ENCODE measurements around the gene C8A. TPM values are rescaled to one million over a fixed set of nuclear protein-coding genes. Genes with fewer than 3 reads are reported as not detected.

C8A gene
- total RNA-seq, 1 experiment from 2014 or later, result not detected

- Histone ChIP-seq H2BK20ac (ENCODE audit: low read depth, low read length, poor library complexity, severe bottlenecking) (no peak overlapping the region), H3K56ac (ENCODE audit: insufficient read length, low read depth, low read length) (no peak overlapping the region), H3K79me2 (ENCODE audit: insufficient read depth, low read length) (no peaks in the 10 kb centered on the region), H3K4me1 (ENCODE audit: insufficient read depth, low read length) (peaks cover 7% of the 10 kb centered on the region), H3T11ph (ENCODE audit: low read length) (no peak overlapping the region), H4K5ac (ENCODE audit: insufficient read length, low read depth, low read length) (no peak overlapping the region), H2BK120ac (ENCODE audit: low read depth, low read length, poor library complexity, severe bottlenecking) (no peak overlapping the region), H4K91ac (ENCODE audit: insufficient read length, low read depth, low read length) (no peak overlapping the region), H4K8ac (replicated peaks; ENCODE audit: insufficient read length, low read depth, low read length) (no peak overlapping the region), H3K4ac (ENCODE audit: low read depth, low read length) (no peak overlapping the region), H2BK15ac (ENCODE audit: low read depth, low read length) (no peak overlapping the region), H2AK5ac (ENCODE audit: insufficient read length, low read length) (no peak overlapping the region), H3K79me1 (ENCODE audit: insufficient read depth, low read depth, low read length, poor library complexity, severe bottlenecking) (no peaks in the 10 kb centered on the region), H2BK12ac (ENCODE audit: insufficient read length, low read depth, low read length) (no peak overlapping the region), H3K14ac (ENCODE audit: insufficient read depth, low read length) (no peak overlapping the region), H3K9ac (ENCODE audit: extremely low read depth, insufficient read length, low read length) (no peak overlapping the region), H4K20me1 (ENCODE audit: control insufficient read depth, insufficient read depth, insufficient read length) (no peaks in the 10 kb centered on the region), H2AFZ (ENCODE audit: low read length) (no peak overlapping the region), H3K9me3 (ENCODE audit: control insufficient read depth, low read depth, low read length) (no peaks in the 10 kb centered on the region), H2BK5ac (ENCODE audit: insufficient read length, low read length) (no peak overlapping the region), H3K18ac (ENCODE audit: insufficient read length, low read depth, low read length) (no peak overlapping the region), H3K23me2 (ENCODE audit: insufficient read length, low read depth, low read length, poor library complexity, severe bottlenecking) (no peaks in the 10 kb centered on the region), H3K4me2 (ENCODE audit: insufficient read depth, insufficient read length, low read length) (no peak overlapping the region), H3K27ac (ENCODE audit: insufficient read length, low read depth, low read length) (no peak overlapping the region), H3K27me3 (ENCODE audit: insufficient read depth, low read length) (no peaks in the 10 kb centered on the region), H3K23ac (ENCODE audit: insufficient read length, low read depth, low read length) (no peak overlapping the region)
- no peak for DNase-seq
- Mint-ChIP-seq H3K36me3 (ENCODE audit: insufficient read depth in 1 of 3, low read depth in 3 of 3) (no peaks in the 10 kb centered on the region), H3K4me3 (no peak overlapping the region), H3K9me3 (no peaks in the 10 kb centered on the region; a peak in 1 of 5 replicates), H3K27ac (no peak overlapping the region), H3K27me3 (ENCODE audit: low read depth) (peaks cover 64% of the 10 kb centered on the region), H3K4me1 (peaks cover 31 to 40% of the 10 kb centered on the region in 2 experiments)
- WGBS (ENCODE audit: extremely low coverage, insufficient read length, low lambda C conversion rate), result no CpG with 5 or more reads among the region's 1 CpG
- TF ChIP-seq CTCF (conservative IDR thresholded peaks at IDR 0.05), result no peak
Measured at GRCh38 chr1:56934430-56935060, 79.9 kb downstream of the C8A start.

All from H9 (cell line).